K562 (cell line): ENCODE results near the gene KISS1. TPM values are rescaled to one million over a fixed set of nuclear protein-coding genes. Genes with fewer than 3 reads are reported as not detected.
A peak's percentile ranks its signal among the peaks of the same experiment; 100 is the strongest.

Source experiments
- BDP1 ChIP-seq: IDR thresholded peaks from 3 replicates; pipeline ENCODE4 v1.6.1; 2011; ENCODE audit not compliant: insufficient read length, insufficient read depth
- BMI1 ChIP-seq: fragments of 150-350 bp; IDR thresholded peaks from 2 replicates; pipeline ENCODE4 v1.6.1; 2014; ENCODE audit warnings: low read length
- CBX2 ChIP-seq: fragments of 200-600 bp; sonication (generic); IDR thresholded peaks from one replicate; pipeline ENCODE4 v1.6.1; 2012; ENCODE audit warnings: mild to moderate bottlenecking, low read length, inconsistent platforms; ENCODE audit not compliant: insufficient read depth, poor library complexity, severe bottlenecking
- CCAR2 ChIP-seq: fragments of 200-400 bp; formaldehyde crosslinking; IDR thresholded peaks from 2 replicates; pipeline ENCODE4 v1.6.1; 2017; ENCODE audit warnings: mild to moderate bottlenecking, low read depth, low read length
- CEBPB ChIP-seq: fragments of 450-650 bp; IDR thresholded peaks from 2 replicates; pipeline ENCODE4 v1.6.1; 2016; ENCODE audit warnings: missing genetic modification characterization, missing compliant biosample characterization
- CGGBP1 ChIP-seq: fragments of 250-450 bp; sonication (Bioruptor Pico); IDR thresholded peaks from 2 replicates; pipeline ENCODE4 v1.9.0; 2021; ENCODE audit warnings: mild to moderate bottlenecking
- GABPB1 ChIP-seq: sonication (generic); formaldehyde crosslinking; IDR thresholded peaks from 2 replicates; pipeline ENCODE4 v1.8.0; 2022; ENCODE audit warnings: mild to moderate bottlenecking, missing genetic modification reagents
- GATAD2A ChIP-seq: fragments of 450-650 bp; IDR thresholded peaks from 2 replicates; pipeline ENCODE4 v1.6.1; 2017
- JUN ChIP-seq, 2 experiments: sonication (generic) in 1 of 2; formaldehyde crosslinking in 1 of 2; IDR thresholded peaks; 2 replicates each; pipeline versions ENCODE4 v1.6.1 to v1.8.0; 2012 to 2022; ENCODE audit warnings: borderline replicate concordance in 2 of 2, mild to moderate bottlenecking in 2 of 2, improper control_type of control experiment in 1 of 2, low read depth in 1 of 2, low read length in 1 of 2, missing genetic modification reagents in 1 of 2
- KHSRP ChIP-seq: fragments of 450-650 bp; IDR thresholded peaks from 2 replicates; pipeline ENCODE4 v1.6.1; 2017
- MED1 ChIP-seq: sonication (generic); formaldehyde crosslinking; IDR thresholded peaks from 2 replicates; pipeline ENCODE4 v1.8.1; 2023; ENCODE audit warnings: missing genetic modification reagents, borderline replicate concordance
- NR4A1 ChIP-seq, 2 experiments: fragments of 250-450 bp in 1 of 2; fragments of 450-650 bp in 1 of 2; sonication (Bioruptor Pico) in 1 of 2; IDR thresholded peaks; 2 replicates each; pipeline versions ENCODE4 v1.4.0 to v1.6.1; 2016 to 2020; ENCODE audit warnings: mild to moderate bottlenecking in 2 of 2, missing compliant biosample characterization in 1 of 2, missing genetic modification characterization in 1 of 2, moderate library complexity in 1 of 2
- PHTF2 ChIP-seq: fragments of 250-450 bp; sonication (Bioruptor Pico); IDR thresholded peaks from 2 replicates; pipeline ENCODE4 v1.5.0; 2021; ENCODE audit warnings: mild to moderate bottlenecking
- TBP ChIP-seq: optimal IDR thresholded peaks from 2 replicates; pipeline ENCODE3; 2011; ENCODE audit warnings: low read depth, low read length, improper control_type of control experiment
- TFAP4 ChIP-seq: sonication (generic); formaldehyde crosslinking; IDR thresholded peaks from 2 replicates; pipeline ENCODE4 v1.8.0; 2022; ENCODE audit warnings: missing genetic modification reagents, mild to moderate bottlenecking, moderate library complexity, borderline replicate concordance
- TRIM28 ChIP-seq: fragments of 450-650 bp; IDR thresholded peaks from 2 replicates; pipeline ENCODE4 v1.6.1; 2017
- ZBTB17 ChIP-seq: fragments of 450-650 bp; formaldehyde crosslinking; IDR thresholded peaks from 2 replicates; pipeline ENCODE4 v1.4.0; 2020; ENCODE audit warnings: mild to moderate bottlenecking
- ZBTB33 ChIP-seq: sonication (generic); formaldehyde crosslinking; IDR thresholded peaks from 2 replicates; pipeline ENCODE4 v1.8.1; 2023; ENCODE audit warnings: mild to moderate bottlenecking, missing genetic modification reagents
- ZC3H8 ChIP-seq: fragments of 450-650 bp; IDR thresholded peaks from 2 replicates; pipeline ENCODE4 v1.6.1; 2017
- ZFP30 ChIP-seq: fragments of 250-450 bp; sonication (Bioruptor Pico); IDR thresholded peaks from 2 replicates; pipeline ENCODE4 v1.8.0; 2022; ENCODE audit warnings: moderate library complexity, mild to moderate bottlenecking, inconsistent platforms, borderline replicate concordance
- ZNF12 ChIP-seq: sonication (generic); formaldehyde crosslinking; IDR thresholded peaks from 2 replicates; pipeline ENCODE4 v1.4.0; 2020; ENCODE audit warnings: mild to moderate bottlenecking, missing genetic modification reagents
- ZNF174 ChIP-seq: fragments of 250-450 bp; sonication (Bioruptor Pico); IDR thresholded peaks from 2 replicates; pipeline ENCODE4 v1.4.0; 2020; ENCODE audit warnings: mild to moderate bottlenecking
- polyA plus RNA-seq, 8 experiments: library from polyadenylated mRNA; depleted of rRNA in 4 of 8; stranded (reverse) in 5 of 8; unstranded in 3 of 8; fragments of >200 nt; fragmentation: Nextera tagmentation in 2 of 8; fragmentation: Illumina TruSeq in 1 of 8; extraction: Ambion mirVana in 2 of 8; extraction: Trizol in 1 of 8; gene quantifications; 2 replicates each; pipeline versions ENCODE4 v1.2.1 to v1.2.3, GENCODE V29; 2011 to 2014; ENCODE audit warnings: inconsistent platforms in 1 of 8, missing spikeins in 1 of 8
- total RNA-seq, 7 experiments: library from RNA; depleted of rRNA in 6 of 7; stranded (reverse); fragments of >200 nt in 6 of 7; fragmentation: Illumina TruSeq in 2 of 7; extraction: Trizol in 2 of 7; gene quantifications; 2 replicates each; pipeline versions ENCODE4 v1.2.1 to v1.2.3, GENCODE V29; 2011 to 2021; ENCODE audit warnings: low replicate concordance in 1 of 7
- TF ChIP-seq, protein P1 (sequence below): fragments of 450-650 bp; IDR thresholded peaks from 2 replicates; pipeline ENCODE4 v1.6.1; 2017; ENCODE audit warnings: antibody characterized with exemption, mild to moderate bottlenecking

Gene KISS1
- total and polyA plus RNA-seq, 9 of the 15 experiments (the other 6 are each of a cell fraction or from before 2014, with no cell fraction given), result 0.31 TPM; not detected in 8

GRCh38 chr1:204177133-204177532 is 19.2 kb downstream of the KISS1 start (continued):
- TF ChIP-seq ZBTB33 (CRISPR knock-in tag) (0 out of 2 replicates have a peak, but pooled peaks have one; percentile 48), ZFP30 (CRISPR knock-in tag) (no peak), CBX2 (no peak), TRIM28 (no peak), NR4A1 (CRISPR knock-in tag; IDR thresholded peaks at IDR 0.05) (0 out of 2 replicates have a peak, but pooled peaks have one; percentile 35), NR4A1 (tag; IDR thresholded peaks at IDR 0.05) (peak; percentile 44; the same call in 1 of the 2 replicates), GABPB1 (CRISPR knock-in tag) (peak; percentile 78), CGGBP1 (CRISPR knock-in tag) (no peak), ZBTB17 (CRISPR knock-in tag) (0 out of 2 replicates have a peak, but pooled peaks have one; percentile 24), BDP1 (no peak), MED1 (CRISPR knock-in tag) (no peak), BMI1 (no peak), GATAD2A (no peak), ZNF12 (CRISPR knock-in tag) (no peak), KHSRP (no peak), PHTF2 (CRISPR knock-in tag) (no peak), ZNF174 (no peak), TBP (no peak), TFAP4 (CRISPR knock-in tag) (peak; percentile 83; the same call in 1 of the 2 replicates), CCAR2 (no peak), ZC3H8 (no peak), CEBPB (tag) (no peak), JUN (IDR thresholded peaks at IDR 0.05; ENCODE audit: borderline replicate concordance, low read depth, low read length) (peak; percentile 78), JUN (CRISPR knock-in tag; IDR thresholded peaks at IDR 0.05; ENCODE audit: borderline replicate concordance) (no peak)
- TF ChIP-seq, protein P1, sequence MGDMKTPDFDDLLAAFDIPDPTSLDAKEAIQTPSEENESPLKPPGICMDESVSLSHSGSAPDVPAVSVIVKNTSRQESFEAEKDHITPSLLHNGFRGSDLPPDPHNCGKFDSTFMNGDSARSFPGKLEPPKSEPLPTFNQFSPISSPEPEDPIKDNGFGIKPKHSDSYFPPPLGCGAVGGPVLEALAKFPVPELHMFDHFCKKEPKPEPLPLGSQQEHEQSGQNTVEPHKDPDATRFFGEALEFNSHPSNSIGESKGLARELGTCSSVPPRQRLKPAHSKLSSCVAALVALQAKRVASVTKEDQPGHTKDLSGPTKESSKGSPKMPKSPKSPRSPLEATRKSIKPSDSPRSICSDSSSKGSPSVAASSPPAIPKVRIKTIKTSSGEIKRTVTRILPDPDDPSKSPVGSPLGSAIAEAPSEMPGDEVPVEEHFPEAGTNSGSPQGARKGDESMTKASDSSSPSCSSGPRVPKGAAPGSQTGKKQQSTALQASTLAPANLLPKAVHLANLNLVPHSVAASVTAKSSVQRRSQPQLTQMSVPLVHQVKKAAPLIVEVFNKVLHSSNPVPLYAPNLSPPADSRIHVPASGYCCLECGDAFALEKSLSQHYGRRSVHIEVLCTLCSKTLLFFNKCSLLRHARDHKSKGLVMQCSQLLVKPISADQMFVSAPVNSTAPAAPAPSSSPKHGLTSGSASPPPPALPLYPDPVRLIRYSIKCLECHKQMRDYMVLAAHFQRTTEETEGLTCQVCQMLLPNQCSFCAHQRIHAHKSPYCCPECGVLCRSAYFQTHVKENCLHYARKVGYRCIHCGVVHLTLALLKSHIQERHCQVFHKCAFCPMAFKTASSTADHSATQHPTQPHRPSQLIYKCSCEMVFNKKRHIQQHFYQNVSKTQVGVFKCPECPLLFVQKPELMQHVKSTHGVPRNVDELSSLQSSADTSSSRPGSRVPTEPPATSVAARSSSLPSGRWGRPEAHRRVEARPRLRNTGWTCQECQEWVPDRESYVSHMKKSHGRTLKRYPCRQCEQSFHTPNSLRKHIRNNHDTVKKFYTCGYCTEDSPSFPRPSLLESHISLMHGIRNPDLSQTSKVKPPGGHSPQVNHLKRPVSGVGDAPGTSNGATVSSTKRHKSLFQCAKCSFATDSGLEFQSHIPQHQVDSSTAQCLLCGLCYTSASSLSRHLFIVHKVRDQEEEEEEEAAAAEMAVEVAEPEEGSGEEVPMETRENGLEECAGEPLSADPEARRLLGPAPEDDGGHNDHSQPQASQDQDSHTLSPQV, result no peak
